ENCODE data around the gene GRIN2A. TPM values are rescaled to one million over a fixed set of nuclear protein-coding genes. Genes with fewer than 3 reads are reported as not detected.

Gene GRIN2A
- total and polyA plus RNA-seq, 12 donors, result 0.07 to 1.2 (median 0.32) TPM; not detected in 2

DNA sequence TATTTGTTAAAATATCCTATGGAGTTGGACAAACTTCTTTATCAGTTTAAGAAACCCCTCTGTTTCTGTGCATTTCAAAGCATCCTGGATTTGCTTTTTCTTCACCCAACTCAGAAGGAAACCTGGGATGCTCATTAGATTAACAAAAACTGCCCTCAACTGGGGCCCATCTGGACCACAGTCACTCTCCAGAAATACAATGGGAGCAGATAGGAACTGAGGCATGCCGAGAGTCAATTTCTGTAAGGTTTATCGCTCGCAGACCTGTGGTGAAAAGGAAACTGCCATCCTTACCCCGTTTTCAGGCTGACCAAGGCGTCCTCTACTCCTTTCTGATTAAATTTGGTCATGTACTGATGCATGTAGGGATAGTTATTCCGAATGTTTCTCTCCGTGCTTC, 360.3 kb downstream of the GRIN2A start:
- no peak overlapping the region for H3K4me3 ChIP-seq
- H3K9me3 ChIP-seq (replicated peaks in 1 of 3), result no peaks in the 10 kb centered on the region
- 63 to 78% (median 71%) methylated on average over 7 of the region's 7 CpGs for whole genome bisulfite sequencing, 4 donors
- no peaks in the 10 kb centered on the region for H3K36me3 ChIP-seq (replicated peaks in 1 of 2)
- no peak for DNase-seq
- H3K4me1 ChIP-seq (replicated peaks in 1 of 2), result no peaks in the 10 kb centered on the region
- H3K27ac ChIP-seq, result no peak overlapping the region
- H3K27me3 ChIP-seq, result no peaks in the 10 kb centered on the region
- intact Hi-C loops (cut with DNase I), result no loop called here
- no peak for TF ChIP-seq POLR2A (IDR thresholded peaks at IDR 0.05)
- TF ChIP-seq, protein P1, sequence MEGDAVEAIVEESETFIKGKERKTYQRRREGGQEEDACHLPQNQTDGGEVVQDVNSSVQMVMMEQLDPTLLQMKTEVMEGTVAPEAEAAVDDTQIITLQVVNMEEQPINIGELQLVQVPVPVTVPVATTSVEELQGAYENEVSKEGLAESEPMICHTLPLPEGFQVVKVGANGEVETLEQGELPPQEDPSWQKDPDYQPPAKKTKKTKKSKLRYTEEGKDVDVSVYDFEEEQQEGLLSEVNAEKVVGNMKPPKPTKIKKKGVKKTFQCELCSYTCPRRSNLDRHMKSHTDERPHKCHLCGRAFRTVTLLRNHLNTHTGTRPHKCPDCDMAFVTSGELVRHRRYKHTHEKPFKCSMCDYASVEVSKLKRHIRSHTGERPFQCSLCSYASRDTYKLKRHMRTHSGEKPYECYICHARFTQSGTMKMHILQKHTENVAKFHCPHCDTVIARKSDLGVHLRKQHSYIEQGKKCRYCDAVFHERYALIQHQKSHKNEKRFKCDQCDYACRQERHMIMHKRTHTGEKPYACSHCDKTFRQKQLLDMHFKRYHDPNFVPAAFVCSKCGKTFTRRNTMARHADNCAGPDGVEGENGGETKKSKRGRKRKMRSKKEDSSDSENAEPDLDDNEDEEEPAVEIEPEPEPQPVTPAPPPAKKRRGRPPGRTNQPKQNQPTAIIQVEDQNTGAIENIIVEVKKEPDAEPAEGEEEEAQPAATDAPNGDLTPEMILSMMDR (IDR thresholded peaks at IDR 0.05), result no peak

DNA sequence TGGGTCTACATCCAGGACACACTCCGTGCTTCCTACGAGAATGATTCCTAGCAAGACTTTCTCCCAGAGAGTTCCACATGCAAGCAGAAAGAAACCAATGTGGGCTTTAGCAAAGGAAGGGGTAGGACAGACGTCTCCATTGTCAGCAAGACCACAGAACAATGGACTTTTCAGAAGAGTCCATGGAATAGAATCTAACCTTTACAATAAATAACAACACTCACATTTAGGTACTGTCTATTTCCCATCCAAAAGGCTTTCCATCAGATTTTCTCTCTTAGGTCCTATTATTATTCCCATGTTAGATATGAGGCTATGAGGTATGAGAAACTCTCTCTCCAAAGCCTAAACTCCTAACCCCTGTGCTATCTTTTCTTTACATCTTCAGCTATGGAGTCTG, 360.9 kb downstream of the GRIN2A start:
- Histone ChIP-seq H3K4me1 (replicated peaks in 1 of 2) (no peaks in the 10 kb centered on the region), H3K9me3 (replicated peaks in 1 of 3) (no peaks in the 10 kb centered on the region), H3K27me3 (no peaks in the 10 kb centered on the region), H3K36me3 (replicated peaks in 1 of 2) (no peaks in the 10 kb centered on the region), H3K27ac (no peak overlapping the region), H3K4me3 (no peak overlapping the region)
- DNase-seq, result no peak
- no peak for TF ChIP-seq POLR2A (IDR thresholded peaks at IDR 0.05)
- TF ChIP-seq, protein P1 (IDR thresholded peaks at IDR 0.05), result no peak
- intact Hi-C loops (cut with DNase I), result no loop called here
- WGBS, 4 donors, result 57 to 68% (median 60%) methylated on average over 3 of the region's 3 CpGs

DNA sequence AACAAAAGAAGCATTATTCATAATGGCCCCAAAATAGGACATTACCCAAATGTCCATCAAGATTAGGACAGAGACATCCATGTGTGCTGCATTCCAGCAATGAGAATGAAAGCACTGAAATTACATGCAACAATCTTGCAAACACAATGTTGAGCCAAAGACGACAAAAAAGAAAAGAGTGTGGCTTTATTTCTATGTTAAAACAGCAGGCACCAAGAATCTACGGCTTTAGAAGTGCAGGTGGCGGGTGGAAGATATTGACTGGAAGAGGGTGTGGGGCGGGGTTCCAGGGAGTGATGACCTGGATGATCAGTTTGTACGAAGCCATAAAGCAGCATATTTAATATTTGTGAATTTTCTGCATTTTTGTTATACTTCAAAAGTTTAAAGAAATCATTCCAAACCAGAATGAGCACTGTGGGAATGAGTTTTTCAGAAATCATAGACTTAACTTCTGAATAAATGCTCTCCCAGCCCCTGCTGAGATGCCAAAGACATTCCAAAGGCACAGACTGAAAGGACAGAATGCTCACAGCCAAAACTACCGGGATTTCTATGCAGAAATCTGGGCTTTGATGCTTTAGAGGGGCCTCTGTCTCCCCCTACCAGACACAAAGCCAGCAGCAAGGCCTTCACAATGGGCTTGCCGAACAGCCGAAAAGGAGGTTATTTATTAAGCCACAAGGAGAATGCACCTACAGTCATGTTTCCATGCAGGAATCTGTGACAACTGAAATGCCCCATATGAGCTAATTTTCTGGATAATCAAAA, 361.6 kb downstream of the GRIN2A start:
- intact Hi-C loops (cut with DNase I), result no loop called here
- no peaks in the 10 kb centered on the region for H3K4me1 ChIP-seq (replicated peaks in 1 of 2)
- no peak overlapping the region for H3K27ac ChIP-seq
- H3K4me3 ChIP-seq, result no peak overlapping the region
- H3K27me3 ChIP-seq, result no peaks in the 10 kb centered on the region
- no peak for DNase-seq
- H3K9me3 ChIP-seq (replicated peaks in 1 of 3), result no peaks in the 10 kb centered on the region
- TF ChIP-seq, protein P1 (IDR thresholded peaks at IDR 0.05), result no peak
- TF ChIP-seq POLR2A (IDR thresholded peaks at IDR 0.05), result no peak
- H3K36me3 ChIP-seq (replicated peaks in 1 of 2), result no peaks in the 10 kb centered on the region
- 43 to 51% (median 45%) methylated on average over 8 of the region's 8 CpGs for WGBS, 4 donors

DNA sequence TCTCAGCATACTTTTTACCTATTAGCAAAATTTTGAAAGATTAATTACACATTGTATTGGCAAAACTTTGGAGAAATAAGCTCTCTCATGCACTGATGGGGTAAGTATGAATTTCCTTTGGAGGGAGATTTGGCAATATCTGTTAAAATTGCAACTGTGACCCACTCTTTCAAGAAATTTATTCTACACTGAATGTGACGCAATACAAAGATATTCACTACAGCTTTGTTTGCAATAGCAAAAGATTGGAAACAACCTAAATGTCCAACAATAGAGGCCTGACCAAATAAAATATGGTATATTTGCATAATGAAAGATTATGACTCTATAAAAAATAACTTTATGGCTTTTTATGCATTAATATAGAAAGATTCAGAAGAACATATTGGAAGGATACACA, 363.5 kb downstream of the GRIN2A start:
- Histone ChIP-seq H3K27ac (no peak overlapping the region), H3K4me3 (no peak overlapping the region), H3K9me3 (replicated peaks in 1 of 3) (no peaks in the 10 kb centered on the region), H3K4me1 (replicated peaks in 1 of 2) (no peaks in the 10 kb centered on the region), H3K27me3 (peaks cover 4% of the 10 kb centered on the region), H3K36me3 (replicated peaks in 1 of 2) (no peaks in the 10 kb centered on the region)
- DNase-seq, result no peak
- no peak for TF ChIP-seq POLR2A (IDR thresholded peaks at IDR 0.05)
- TF ChIP-seq, protein P1 (IDR thresholded peaks at IDR 0.05), result no peak
- 74 to 89% (median 76%) methylated on average over 1 of the region's 1 CpG for WGBS, 4 donors
- intact Hi-C loops (cut with DNase I), result no loop called here

All from adrenal gland (tissue), 12 donors.